Measurements from ENCODE around the gene UCK1. TPM values are rescaled to one million over a fixed set of nuclear protein-coding genes. Genes with fewer than 3 reads are reported as not detected.

UCK1 gene
- total and polyA plus RNA-seq, 2 donors: 7.3 to 39.1 TPM

GRCh38 chr9:131545003-131545785, 14.1 kb upstream of the UCK1 start, which contains the start of gene PRRT1B:
PRRT1B (plus strand) TSS chr9:131545523; CDS start chr9:131545616, 93 bp downstream.
- WGBS: 18% methylated on average over 50 of the region's 50 CpGs
- H3K27ac ChIP-seq (ENCODE audit: low read depth): no peak within 1 kb of the TSS
- peak within 1 kb of the TSS; percentile 5 for H3K4me3 ChIP-seq (ENCODE audit: low read depth, low read length)
- H3K36me3 ChIP-seq (ENCODE audit: insufficient read depth): no peaks in the 10 kb centered on the region
- H3K4me1 ChIP-seq (ENCODE audit: insufficient read depth): peaks cover 4% of the 10 kb centered on the region
- peak; percentile 17 for DNase-seq (ENCODE audit: extremely low spot score)

- no peak overlapping the region for H3K27ac ChIP-seq (ENCODE audit: low read depth)
- DNase-seq (ENCODE audit: extremely low spot score): no peak
- H3K36me3 ChIP-seq (ENCODE audit: insufficient read depth): no peaks in the 10 kb centered on the region
- WGBS: 94% methylated on average over 6 of the region's 6 CpGs
- peaks cover 4% of the 10 kb centered on the region for H3K4me1 ChIP-seq (ENCODE audit: insufficient read depth)
- no peak overlapping the region for H3K4me3 ChIP-seq (ENCODE audit: low read depth, low read length)
Observed at GRCh38 chr9:131543141-131543540, 12.1 kb upstream of the UCK1 start.

- DNase-seq (ENCODE audit: extremely low spot score): no peak
- H3K36me3 ChIP-seq (ENCODE audit: insufficient read depth): no peaks in the 10 kb centered on the region
- no peak overlapping the region for H3K4me3 ChIP-seq (ENCODE audit: low read depth, low read length)
- no peaks in the 10 kb centered on the region for H3K4me1 ChIP-seq (ENCODE audit: insufficient read depth)
- 86% methylated on average over 7 of the region's 7 CpGs for WGBS
- no peak overlapping the region for H3K27ac ChIP-seq (ENCODE audit: low read depth)
Observed at GRCh38 chr9:131539223-131539923, 8.3 kb upstream of the UCK1 start.

- no peak for DNase-seq (ENCODE audit: extremely low spot score)
- WGBS: 94% methylated on average over 19 of the region's 19 CpGs
- Histone ChIP-seq H3K4me3 (ENCODE audit: low read depth, low read length) (no peak overlapping the region), H3K36me3 (ENCODE audit: insufficient read depth) (no peaks in the 10 kb centered on the region), H3K27ac (ENCODE audit: low read depth) (no peak overlapping the region), H3K4me1 (ENCODE audit: insufficient read depth) (no peaks in the 10 kb centered on the region)
Observed at GRCh38 chr9:131537946-131538345, 6.9 kb upstream of the UCK1 start.

- DNase-seq (ENCODE audit: extremely low spot score): no peak
- WGBS: 51% methylated on average over 8 of the region's 8 CpGs
- Histone ChIP-seq H3K4me3 (ENCODE audit: low read depth, low read length) (no peak overlapping the region), H3K27ac (ENCODE audit: low read depth) (no peak overlapping the region), H3K36me3 (ENCODE audit: insufficient read depth) (no peaks in the 10 kb centered on the region), H3K4me1 (ENCODE audit: insufficient read depth) (no peaks in the 10 kb centered on the region)
Observed at GRCh38 chr9:131534721-131535237, 3.7 kb upstream of the UCK1 start.

- peak overlapping the region; percentile 97 for H3K4me3 ChIP-seq (ENCODE audit: low read depth, low read length)
- peaks cover 3% of the 10 kb centered on the region for H3K36me3 ChIP-seq (ENCODE audit: insufficient read depth)
- no peaks in the 10 kb centered on the region for H3K4me1 ChIP-seq (ENCODE audit: insufficient read depth)
- DNase-seq (ENCODE audit: extremely low spot score): no peak
- 2% methylated on average over 29 of the region's 29 CpGs for WGBS
- H3K27ac ChIP-seq (ENCODE audit: low read depth): no peak overlapping the region
Observed at GRCh38 chr9:131530546-131530919, 530 bp downstream of the UCK1 start.

GRCh38 chr9:131529597-131530545, 1.2 kb downstream of the UCK1 start:
- WGBS: 62% methylated on average over 24 of the region's 24 CpGs
- Histone ChIP-seq H3K4me3 (ENCODE audit: low read depth, low read length) (peak overlapping the region; percentile 97), H3K27ac (ENCODE audit: low read depth) (no peak overlapping the region), H3K36me3 (ENCODE audit: insufficient read depth) (peaks cover 3% of the 10 kb centered on the region), H3K4me1 (ENCODE audit: insufficient read depth) (no peaks in the 10 kb centered on the region)
- no peak for DNase-seq (ENCODE audit: extremely low spot score)

GRCh38 chr9:131528886-131529505, 2.1 kb downstream of the UCK1 start:
- DNase-seq (ENCODE audit: extremely low spot score): no peak
- peaks cover 3% of the 10 kb centered on the region for H3K36me3 ChIP-seq (ENCODE audit: insufficient read depth)
- H3K4me1 ChIP-seq (ENCODE audit: insufficient read depth): no peaks in the 10 kb centered on the region
- no peak overlapping the region for H3K27ac ChIP-seq (ENCODE audit: low read depth)
- H3K4me3 ChIP-seq (ENCODE audit: low read depth, low read length): no peak overlapping the region
- WGBS: 95% methylated on average over 35 of the region's 35 CpGs

GRCh38 chr9:131528186-131528585, 2.9 kb downstream of the UCK1 start:
- H3K4me3 ChIP-seq (ENCODE audit: low read depth, low read length): no peak overlapping the region
- no peak for DNase-seq (ENCODE audit: extremely low spot score)
- 92% methylated on average over 7 of the region's 7 CpGs for WGBS
- no peak overlapping the region for H3K27ac ChIP-seq (ENCODE audit: low read depth)
- H3K4me1 ChIP-seq (ENCODE audit: insufficient read depth): no peaks in the 10 kb centered on the region
- H3K36me3 ChIP-seq (ENCODE audit: insufficient read depth): peaks cover 3% of the 10 kb centered on the region

- DNase-seq (ENCODE audit: extremely low spot score): no peak
- H3K27ac ChIP-seq (ENCODE audit: low read depth): no peak overlapping the region
- H3K4me3 ChIP-seq (ENCODE audit: low read depth, low read length): no peak overlapping the region
- no peaks in the 10 kb centered on the region for H3K4me1 ChIP-seq (ENCODE audit: insufficient read depth)
- WGBS: 92% methylated on average over 19 of the region's 19 CpGs
- peaks cover 3% of the 10 kb centered on the region for H3K36me3 ChIP-seq (ENCODE audit: insufficient read depth)
Observed at GRCh38 chr9:131525643-131526565, 5.2 kb downstream of the UCK1 start.

GRCh38 chr9:131524665-131525315, 6.3 kb downstream of the UCK1 start:
- WGBS: 88% methylated on average over 23 of the region's 23 CpGs
- Histone ChIP-seq H3K4me3 (ENCODE audit: low read depth, low read length) (no peak overlapping the region), H3K36me3 (ENCODE audit: insufficient read depth) (peaks cover 3% of the 10 kb centered on the region), H3K4me1 (ENCODE audit: insufficient read depth) (no peaks in the 10 kb centered on the region), H3K27ac (ENCODE audit: low read depth) (no peak overlapping the region)
- no peak for DNase-seq (ENCODE audit: extremely low spot score)

Measured in urinary bladder (tissue), 4 donors.